ENCODE measurements around the gene TSPO. TPM values are rescaled to one million over a fixed set of nuclear protein-coding genes. Genes with fewer than 3 reads are reported as not detected.
"Not testable (repeated sequence)": the region's sequence is repeated elsewhere in the genome, so short reads cannot be mapped to it uniquely, and the experiment has no call there.

TSPO gene
- polyA plus RNA-seq, 3 donors = 491 to 2,663 (median 2,230) TPM

DNA sequence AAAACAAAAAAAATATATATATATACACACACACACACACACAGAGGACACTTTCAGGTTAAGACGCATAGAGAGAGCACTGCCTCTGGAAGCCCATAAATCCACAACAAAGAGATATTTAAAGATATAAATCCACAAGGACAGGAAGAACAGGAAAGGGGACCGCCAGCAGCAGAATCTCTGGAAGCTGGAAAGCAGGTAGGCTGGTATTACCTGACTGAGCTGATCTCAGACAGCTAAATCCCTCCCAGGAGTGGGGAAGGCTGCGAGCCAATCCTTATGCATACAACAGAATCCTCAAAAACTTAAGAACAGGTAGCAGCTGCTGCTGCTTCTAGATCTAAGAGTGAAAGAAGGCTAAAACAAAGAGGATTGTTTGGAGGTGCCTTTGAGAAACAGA lies 6.4 kb upstream of the TSPO start:
- Histone ChIP-seq H2AFZ (ENCODE audit: insufficient read depth, low read depth, low read length, poor library complexity, severe bottlenecking) (no peak overlapping the region), H4K20me1 (ENCODE audit: insufficient read depth, low read length) (no peaks in the 10 kb centered on the region), H3K79me2 (ENCODE audit: insufficient read depth, low read length) (peaks cover 16% of the 10 kb centered on the region), H3K9me3 (replicated peaks in 1 of 2; ENCODE audit: control insufficient read depth in 1 of 2, insufficient read depth in 1 of 2, low read length in 2 of 2) (no peaks in the 10 kb centered on the region), H3K4me2 (replicated peaks; ENCODE audit: extremely low read depth, low read length, poor library complexity, severe bottlenecking) (no peak overlapping the region), H3K4me1 (ENCODE audit: control insufficient read depth in 1 of 2, insufficient read depth in 2 of 2, low read length in 2 of 2) (peaks cover 53 to 68% of the 10 kb centered on the region in 2 donors), H3K36me3 (replicated peaks in 1 of 2; ENCODE audit: control insufficient read depth in 1 of 2, insufficient read depth in 2 of 2, low read length in 2 of 2) (peaks cover 3 to 10% of the 10 kb centered on the region in 2 donors), H3K9ac (ENCODE audit: insufficient read depth, low read length, poor library complexity, severe bottlenecking) (no peak overlapping the region), H3K27me3 (ENCODE audit: control insufficient read depth in 2 of 2, insufficient read depth in 2 of 2, low read length in 2 of 2) (no peaks in the 10 kb centered on the region), H3K4me3 (replicated peaks in 1 of 3; ENCODE audit: low read depth in 2 of 3, low read length in 3 of 3) (no peak overlapping the region), H3K27ac (ENCODE audit: low read depth in 1 of 2, low read length in 2 of 2) (peak overlapping the region; percentile 80 to 93)
- no peak overlapping the region for H3K4me3 Mint-ChIP-seq
- H3K27me3 Mint-ChIP-seq (ENCODE audit: low read depth in 3 of 3) = no peaks in the 10 kb centered on the region
- H3K9me3 Mint-ChIP-seq = peaks cover 0 to 2% (median 0%) of the 10 kb centered on the region in 7 donors
- intact Hi-C loops (cut with micrococcal nuclease) = no loop called here
- H3K27ac Mint-ChIP-seq = peak overlapping the region; percentile 95 to 99 (median 98)
- peaks cover 64% of the 10 kb centered on the region for H3K4me1 Mint-ChIP-seq
- DNase-seq = no peak
- TF ChIP-seq, protein P1, sequence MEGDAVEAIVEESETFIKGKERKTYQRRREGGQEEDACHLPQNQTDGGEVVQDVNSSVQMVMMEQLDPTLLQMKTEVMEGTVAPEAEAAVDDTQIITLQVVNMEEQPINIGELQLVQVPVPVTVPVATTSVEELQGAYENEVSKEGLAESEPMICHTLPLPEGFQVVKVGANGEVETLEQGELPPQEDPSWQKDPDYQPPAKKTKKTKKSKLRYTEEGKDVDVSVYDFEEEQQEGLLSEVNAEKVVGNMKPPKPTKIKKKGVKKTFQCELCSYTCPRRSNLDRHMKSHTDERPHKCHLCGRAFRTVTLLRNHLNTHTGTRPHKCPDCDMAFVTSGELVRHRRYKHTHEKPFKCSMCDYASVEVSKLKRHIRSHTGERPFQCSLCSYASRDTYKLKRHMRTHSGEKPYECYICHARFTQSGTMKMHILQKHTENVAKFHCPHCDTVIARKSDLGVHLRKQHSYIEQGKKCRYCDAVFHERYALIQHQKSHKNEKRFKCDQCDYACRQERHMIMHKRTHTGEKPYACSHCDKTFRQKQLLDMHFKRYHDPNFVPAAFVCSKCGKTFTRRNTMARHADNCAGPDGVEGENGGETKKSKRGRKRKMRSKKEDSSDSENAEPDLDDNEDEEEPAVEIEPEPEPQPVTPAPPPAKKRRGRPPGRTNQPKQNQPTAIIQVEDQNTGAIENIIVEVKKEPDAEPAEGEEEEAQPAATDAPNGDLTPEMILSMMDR (IDR thresholded peaks at IDR 0.05) = no peak
- peaks cover 11 to 14% of the 10 kb centered on the region in 2 donors for H3K36me3 Mint-ChIP-seq
- WGBS (ENCODE audit: insufficient coverage) = 100% methylated on average over 1 of the region's 3 CpGs

DNA sequence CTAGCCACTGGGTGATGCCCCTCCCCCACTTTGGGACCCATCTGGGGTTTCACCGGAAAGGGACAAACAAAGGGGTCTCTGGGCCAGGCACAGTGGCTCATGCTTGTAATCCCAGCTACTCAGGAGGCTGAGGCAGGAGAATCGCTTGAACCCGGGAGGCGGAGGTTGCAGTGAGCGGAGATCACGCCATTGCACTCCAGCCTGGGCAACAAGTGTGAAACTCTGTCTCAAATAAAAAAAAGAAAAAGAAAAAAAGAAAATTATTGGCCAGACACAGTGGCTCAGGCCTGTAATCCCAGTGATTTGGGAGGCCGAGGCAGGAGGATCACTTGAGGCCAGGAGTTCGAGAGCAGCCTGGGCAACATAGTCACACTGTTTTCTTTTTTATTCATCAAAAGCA lies 6.0 kb upstream of the TSPO start:
- H3K79me2 ChIP-seq (ENCODE audit: insufficient read depth, low read length) = peaks cover 20% of the 10 kb centered on the region
- peaks cover 65% of the 10 kb centered on the region for H3K4me1 Mint-ChIP-seq
- H3K9me3 ChIP-seq (replicated peaks in 1 of 2; ENCODE audit: control insufficient read depth in 1 of 2, insufficient read depth in 1 of 2, low read length in 2 of 2); H3K9ac ChIP-seq (ENCODE audit: insufficient read depth, low read length, poor library complexity, severe bottlenecking); H4K20me1 ChIP-seq (ENCODE audit: insufficient read depth, low read length); H3K4me3 ChIP-seq (replicated peaks in 1 of 3; ENCODE audit: low read depth in 2 of 3, low read length in 3 of 3); H2AFZ ChIP-seq (ENCODE audit: insufficient read depth, low read depth, low read length, poor library complexity, severe bottlenecking); H3K4me2 ChIP-seq (replicated peaks; ENCODE audit: extremely low read depth, low read length, poor library complexity, severe bottlenecking); DNase-seq; H3K36me3 Mint-ChIP-seq; H3K27me3 Mint-ChIP-seq (ENCODE audit: low read depth in 3 of 3); H3K4me3 Mint-ChIP-seq; intact Hi-C loops (cut with micrococcal nuclease); H3K27me3 ChIP-seq (ENCODE audit: control insufficient read depth in 2 of 2, insufficient read depth in 2 of 2, low read length in 2 of 2); H3K36me3 ChIP-seq (replicated peaks in 1 of 2; ENCODE audit: control insufficient read depth in 1 of 2, insufficient read depth in 2 of 2, low read length in 2 of 2); H3K9me3 Mint-ChIP-seq: not testable (repeated sequence)
- WGBS (ENCODE audit: insufficient coverage) = 100% methylated on average over 5 of the region's 8 CpGs
- H3K27ac ChIP-seq (ENCODE audit: low read depth in 1 of 2, low read length in 2 of 2) = peak overlapping the region; percentile 80 to 93
- peak overlapping the region; percentile 95 to 99 (median 98) for H3K27ac Mint-ChIP-seq
- H3K4me1 ChIP-seq (ENCODE audit: control insufficient read depth in 1 of 2, insufficient read depth in 2 of 2, low read length in 2 of 2) = peaks cover 54 to 71% of the 10 kb centered on the region in 2 donors

DNA sequence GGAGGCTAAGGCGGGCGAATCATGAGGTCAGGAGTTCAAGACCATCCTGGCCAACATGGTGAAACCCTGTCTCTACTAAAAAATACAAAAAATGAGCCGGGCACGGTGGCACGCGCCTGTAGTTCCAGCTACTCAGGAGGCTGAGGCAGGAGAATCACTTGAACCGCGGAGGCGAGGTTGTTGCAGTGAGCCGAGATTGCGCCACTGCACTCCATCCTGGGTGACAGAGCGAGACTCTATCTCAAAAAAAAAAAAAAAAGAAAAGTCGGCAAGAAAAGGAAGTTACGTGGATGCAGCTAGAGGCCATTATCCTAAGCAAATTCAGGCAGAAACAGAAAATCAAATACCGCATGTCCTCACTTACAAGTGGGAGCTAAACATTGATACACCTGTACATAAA lies 5.0 kb upstream of the TSPO start:
- H3K4me3 ChIP-seq (replicated peaks in 1 of 3; ENCODE audit: low read depth in 2 of 3, low read length in 3 of 3) = peak overlapping the region in 1 of 3 experiments; percentile 65
- Mint-ChIP-seq H3K4me3 (peak overlapping the region; percentile 50 to 67), H3K4me1 (peaks cover 70% of the 10 kb centered on the region), H3K27ac (peak overlapping the region; percentile 95 to 99 (median 98))
- peak; percentile 73 to 85 (median 76) for DNase-seq
- H3K9me3 ChIP-seq (replicated peaks in 1 of 2; ENCODE audit: control insufficient read depth in 1 of 2, insufficient read depth in 1 of 2, low read length in 2 of 2); intact Hi-C loops (cut with micrococcal nuclease); H3K27me3 Mint-ChIP-seq (ENCODE audit: low read depth in 3 of 3); H2AFZ ChIP-seq (ENCODE audit: insufficient read depth, low read depth, low read length, poor library complexity, severe bottlenecking); H4K20me1 ChIP-seq (ENCODE audit: insufficient read depth, low read length); H3K27me3 ChIP-seq (ENCODE audit: control insufficient read depth in 2 of 2, insufficient read depth in 2 of 2, low read length in 2 of 2); H3K9me3 Mint-ChIP-seq; H3K36me3 ChIP-seq (replicated peaks in 1 of 2; ENCODE audit: control insufficient read depth in 1 of 2, insufficient read depth in 2 of 2, low read length in 2 of 2); H3K36me3 Mint-ChIP-seq: not testable (repeated sequence)
- H3K27ac ChIP-seq (ENCODE audit: low read depth in 1 of 2, low read length in 2 of 2) = peak overlapping the region; percentile 80 to 93
- peak overlapping the region; percentile 45 for H3K4me2 ChIP-seq (replicated peaks; ENCODE audit: extremely low read depth, low read length, poor library complexity, severe bottlenecking)
- WGBS (ENCODE audit: insufficient coverage) = 13% methylated on average over 10 of the region's 15 CpGs
- H3K4me1 ChIP-seq (ENCODE audit: control insufficient read depth in 1 of 2, insufficient read depth in 2 of 2, low read length in 2 of 2) = peaks cover 62 to 80% of the 10 kb centered on the region in 2 donors
- peak overlapping the region; percentile 65 for H3K9ac ChIP-seq (ENCODE audit: insufficient read depth, low read length, poor library complexity, severe bottlenecking)
- peaks cover 26% of the 10 kb centered on the region for H3K79me2 ChIP-seq (ENCODE audit: insufficient read depth, low read length)
